GM23338 (cell line): Measurements from ENCODE around the gene C2CD5. TPM values are rescaled to one million over a fixed set of nuclear protein-coding genes. Genes with fewer than 3 reads are reported as not detected.
A peak's percentile ranks its signal among the peaks of the same experiment; 100 is the strongest.

Experiments
- ATAC-seq: fragments of 200-7000 bp; cut with Tn5 transposase; 3 replicates; pipeline ENCODE4 v1.9.1; 2020
- DNase-seq: peaks from one replicate; pipeline ENCODE4 v3.0.0-alpha.2; 2015; ENCODE audit warnings: low spot score
- H2AFZ ChIP-seq: fragments of 200-600 bp; sonication (generic); 2 replicates; pipeline ENCODE4 v1.8.0; 2016; ENCODE audit warnings: antibody characterized with exemption, mild to moderate bottlenecking, moderate library complexity
- H3F3A ChIP-seq: fragments of 200-600 bp; sonication (generic); replicated peaks from 2 replicates; pipeline ENCODE4 v1.8.0; 2017; ENCODE audit warnings: antibody characterized with exemption, mixed run types, low read depth
- H3K27ac ChIP-seq: fragments of 200-600 bp; sonication (generic); 2 replicates; pipeline ENCODE4 v1.6.1; 2016; ENCODE audit warnings: low read depth
- H3K27me3 ChIP-seq: fragments of 200-600 bp; sonication (generic); 2 replicates; pipeline ENCODE4 v1.8.0; 2016; ENCODE audit warnings: mild to moderate bottlenecking, mixed run types, moderate library complexity; ENCODE audit not compliant: insufficient read depth
- H3K36me3 ChIP-seq: fragments of 200-600 bp; sonication (generic); 2 replicates; pipeline ENCODE4 v1.8.0; 2016; ENCODE audit warnings: mild to moderate bottlenecking; ENCODE audit not compliant: insufficient read depth
- H3K4me1 ChIP-seq: fragments of 200-600 bp; sonication (generic); 2 replicates; pipeline ENCODE4 v1.8.0; 2016; ENCODE audit warnings: mild to moderate bottlenecking, moderate library complexity; ENCODE audit not compliant: insufficient read depth
- H3K4me2 ChIP-seq: fragments of 200-600 bp; sonication (generic); 2 replicates; pipeline ENCODE4 v1.7.1; 2017; ENCODE audit warnings: mixed run types
- H3K4me3 ChIP-seq: fragments of 200-600 bp; sonication (generic); 2 replicates; pipeline ENCODE4 v1.6.1; 2016; ENCODE audit warnings: mixed run types
- H3K79me2 ChIP-seq: fragments of 200-600 bp; sonication (generic); replicated peaks from 2 replicates; pipeline ENCODE4 v1.8.0; 2017; ENCODE audit warnings: mild to moderate bottlenecking; ENCODE audit not compliant: insufficient read depth
- H3K9me2 ChIP-seq: fragments of 200-600 bp; sonication (generic); 2 replicates; pipeline ENCODE4 v1.8.0; 2017; ENCODE audit not compliant: insufficient read depth
- H4K20me1 ChIP-seq: fragments of 200-600 bp; sonication (generic); replicated peaks from 2 replicates; pipeline ENCODE4 v1.8.0; 2017; ENCODE audit warnings: mild to moderate bottlenecking; ENCODE audit not compliant: insufficient read depth
- H3K27ac Mint-ChIP-seq: 2 replicates; pipeline ENCODE4 v1.8.0; 2020; ENCODE audit warnings: inconsistent platforms, mild to moderate bottlenecking, moderate library complexity, mixed read lengths
- H3K27me3 Mint-ChIP-seq: 3 replicates; pipeline ENCODE4 v1.8.0; 2022; ENCODE audit warnings: low read depth, mild to moderate bottlenecking, moderate library complexity, mixed read lengths, inconsistent platforms; ENCODE audit not compliant: insufficient read depth, poor library complexity
- H3K36me3 Mint-ChIP-seq: 3 replicates; pipeline ENCODE4 v1.8.0; 2021; ENCODE audit warnings: low read depth, mild to moderate bottlenecking, inconsistent platforms, moderate library complexity, mixed read lengths
- H3K4me1 Mint-ChIP-seq: 3 replicates; pipeline ENCODE4 v1.8.0; 2020; ENCODE audit warnings: mild to moderate bottlenecking, inconsistent platforms, mixed read lengths
- H3K4me3 Mint-ChIP-seq: 3 replicates; pipeline ENCODE4 v1.8.0; 2021; ENCODE audit warnings: moderate library complexity, mild to moderate bottlenecking, inconsistent platforms, mixed read lengths
- H3K9me3 Mint-ChIP-seq: 3 replicates; pipeline ENCODE4 v1.8.0; 2020; ENCODE audit warnings: moderate library complexity, mild to moderate bottlenecking, inconsistent platforms, mixed read lengths
- polyA plus RNA-seq: library from polyadenylated mRNA; unstranded; fragments of >200 nt; fragmentation: Nextera tagmentation; extraction: Ambion mirVana; gene quantifications from 2 replicates; pipeline ENCODE4 v1.2.1, GENCODE V29; 2016
- total RNA-seq: library from RNA; depleted of rRNA; stranded (reverse); fragments of >200 nt; shearing (Covaris generic); gene quantifications from 2 replicates; pipeline ENCODE4 v1.2.3, GENCODE V29; 2014
- TF ChIP-seq, protein P1 (sequence below), 2 experiments: fragments of 200-600 bp in 1 of 2; sonication (generic) in 1 of 2; conservative IDR thresholded peaks; 2 replicates each; pipeline versions ENCODE4 v1.5.1 to v1.6.1; 2016 to 2017; ENCODE audit warnings: antibody characterized with exemption in 2 of 2, low read depth in 2 of 2, mild to moderate bottlenecking in 2 of 2, moderate library complexity in 1 of 2
- TF ChIP-seq, protein P2 (sequence below): fragments of 250-450 bp; sonication (Bioruptor Pico); IDR thresholded peaks from 2 replicates; pipeline ENCODE4 v1.5.0; 2020; ENCODE audit warnings: mild to moderate bottlenecking, moderate library complexity

C2CD5 gene
- total and polyA plus RNA-seq, 2 experiments from 2014 or later, result 22.0 to 68.6 TPM

DNA sequence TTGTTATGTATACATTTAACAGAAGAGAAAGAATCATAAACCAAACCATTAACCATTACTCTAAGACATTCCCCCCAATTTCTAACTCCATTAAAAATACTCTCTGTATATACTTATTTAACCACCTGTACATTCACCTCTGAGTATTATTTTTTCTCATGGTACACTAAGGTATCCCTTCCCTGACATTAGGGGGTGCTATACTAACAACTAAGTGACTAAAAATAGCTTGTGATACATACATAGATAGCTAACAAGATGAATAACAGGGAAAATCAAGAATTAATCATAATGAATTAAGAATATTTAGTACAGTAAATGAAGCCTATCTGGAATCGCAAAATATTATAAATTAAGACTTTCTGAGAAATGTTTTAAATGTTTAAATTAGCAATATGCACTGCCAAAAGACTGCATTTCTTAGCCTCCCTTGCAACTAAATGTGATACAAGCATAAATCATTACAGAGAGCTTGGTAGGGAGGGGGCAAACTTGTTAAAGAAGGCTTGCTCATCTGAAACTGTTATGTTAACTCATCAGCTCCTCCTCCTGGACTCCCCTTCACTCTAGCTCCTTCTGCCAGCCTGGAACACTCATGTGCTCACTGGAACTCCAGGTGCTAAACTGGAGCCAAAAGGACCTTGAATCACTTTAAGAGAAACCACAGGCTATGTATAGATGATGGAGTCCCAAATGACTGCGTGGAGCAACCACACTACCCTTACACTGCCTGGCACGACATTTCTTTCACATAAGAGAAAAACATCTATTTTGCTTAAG lies 14.9 kb downstream of the C2CD5 start:
- no peak overlapping the region for H2AFZ ChIP-seq
- no peaks in the 10 kb centered on the region for H4K20me1 ChIP-seq
- H3K27me3 Mint-ChIP-seq, result no peaks in the 10 kb centered on the region
- peaks cover 9% of the 10 kb centered on the region; the same call in 1 of the 2 replicates for H3K79me2 ChIP-seq
- no peak overlapping the region for H3K4me3 ChIP-seq
- H3K27me3 ChIP-seq, result no peaks in the 10 kb centered on the region
- H3F3A ChIP-seq, result no peaks in the 10 kb centered on the region
- no peaks in the 10 kb centered on the region for H3K9me2 ChIP-seq
- H3K36me3 Mint-ChIP-seq, result peaks cover 30% of the 10 kb centered on the region
- H3K27ac Mint-ChIP-seq, result no peak overlapping the region
- H3K4me1 ChIP-seq, result no peaks in the 10 kb centered on the region
- H3K27ac ChIP-seq, result no peak overlapping the region
- TF ChIP-seq, protein P1, sequence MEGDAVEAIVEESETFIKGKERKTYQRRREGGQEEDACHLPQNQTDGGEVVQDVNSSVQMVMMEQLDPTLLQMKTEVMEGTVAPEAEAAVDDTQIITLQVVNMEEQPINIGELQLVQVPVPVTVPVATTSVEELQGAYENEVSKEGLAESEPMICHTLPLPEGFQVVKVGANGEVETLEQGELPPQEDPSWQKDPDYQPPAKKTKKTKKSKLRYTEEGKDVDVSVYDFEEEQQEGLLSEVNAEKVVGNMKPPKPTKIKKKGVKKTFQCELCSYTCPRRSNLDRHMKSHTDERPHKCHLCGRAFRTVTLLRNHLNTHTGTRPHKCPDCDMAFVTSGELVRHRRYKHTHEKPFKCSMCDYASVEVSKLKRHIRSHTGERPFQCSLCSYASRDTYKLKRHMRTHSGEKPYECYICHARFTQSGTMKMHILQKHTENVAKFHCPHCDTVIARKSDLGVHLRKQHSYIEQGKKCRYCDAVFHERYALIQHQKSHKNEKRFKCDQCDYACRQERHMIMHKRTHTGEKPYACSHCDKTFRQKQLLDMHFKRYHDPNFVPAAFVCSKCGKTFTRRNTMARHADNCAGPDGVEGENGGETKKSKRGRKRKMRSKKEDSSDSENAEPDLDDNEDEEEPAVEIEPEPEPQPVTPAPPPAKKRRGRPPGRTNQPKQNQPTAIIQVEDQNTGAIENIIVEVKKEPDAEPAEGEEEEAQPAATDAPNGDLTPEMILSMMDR (conservative IDR thresholded peaks at IDR 0.05; ENCODE audit: low read depth in 2 of 2), result peak in 1 of 2 experiments; percentile 85; a peak in 3 of 4 replicates
- TF ChIP-seq, protein P2, sequence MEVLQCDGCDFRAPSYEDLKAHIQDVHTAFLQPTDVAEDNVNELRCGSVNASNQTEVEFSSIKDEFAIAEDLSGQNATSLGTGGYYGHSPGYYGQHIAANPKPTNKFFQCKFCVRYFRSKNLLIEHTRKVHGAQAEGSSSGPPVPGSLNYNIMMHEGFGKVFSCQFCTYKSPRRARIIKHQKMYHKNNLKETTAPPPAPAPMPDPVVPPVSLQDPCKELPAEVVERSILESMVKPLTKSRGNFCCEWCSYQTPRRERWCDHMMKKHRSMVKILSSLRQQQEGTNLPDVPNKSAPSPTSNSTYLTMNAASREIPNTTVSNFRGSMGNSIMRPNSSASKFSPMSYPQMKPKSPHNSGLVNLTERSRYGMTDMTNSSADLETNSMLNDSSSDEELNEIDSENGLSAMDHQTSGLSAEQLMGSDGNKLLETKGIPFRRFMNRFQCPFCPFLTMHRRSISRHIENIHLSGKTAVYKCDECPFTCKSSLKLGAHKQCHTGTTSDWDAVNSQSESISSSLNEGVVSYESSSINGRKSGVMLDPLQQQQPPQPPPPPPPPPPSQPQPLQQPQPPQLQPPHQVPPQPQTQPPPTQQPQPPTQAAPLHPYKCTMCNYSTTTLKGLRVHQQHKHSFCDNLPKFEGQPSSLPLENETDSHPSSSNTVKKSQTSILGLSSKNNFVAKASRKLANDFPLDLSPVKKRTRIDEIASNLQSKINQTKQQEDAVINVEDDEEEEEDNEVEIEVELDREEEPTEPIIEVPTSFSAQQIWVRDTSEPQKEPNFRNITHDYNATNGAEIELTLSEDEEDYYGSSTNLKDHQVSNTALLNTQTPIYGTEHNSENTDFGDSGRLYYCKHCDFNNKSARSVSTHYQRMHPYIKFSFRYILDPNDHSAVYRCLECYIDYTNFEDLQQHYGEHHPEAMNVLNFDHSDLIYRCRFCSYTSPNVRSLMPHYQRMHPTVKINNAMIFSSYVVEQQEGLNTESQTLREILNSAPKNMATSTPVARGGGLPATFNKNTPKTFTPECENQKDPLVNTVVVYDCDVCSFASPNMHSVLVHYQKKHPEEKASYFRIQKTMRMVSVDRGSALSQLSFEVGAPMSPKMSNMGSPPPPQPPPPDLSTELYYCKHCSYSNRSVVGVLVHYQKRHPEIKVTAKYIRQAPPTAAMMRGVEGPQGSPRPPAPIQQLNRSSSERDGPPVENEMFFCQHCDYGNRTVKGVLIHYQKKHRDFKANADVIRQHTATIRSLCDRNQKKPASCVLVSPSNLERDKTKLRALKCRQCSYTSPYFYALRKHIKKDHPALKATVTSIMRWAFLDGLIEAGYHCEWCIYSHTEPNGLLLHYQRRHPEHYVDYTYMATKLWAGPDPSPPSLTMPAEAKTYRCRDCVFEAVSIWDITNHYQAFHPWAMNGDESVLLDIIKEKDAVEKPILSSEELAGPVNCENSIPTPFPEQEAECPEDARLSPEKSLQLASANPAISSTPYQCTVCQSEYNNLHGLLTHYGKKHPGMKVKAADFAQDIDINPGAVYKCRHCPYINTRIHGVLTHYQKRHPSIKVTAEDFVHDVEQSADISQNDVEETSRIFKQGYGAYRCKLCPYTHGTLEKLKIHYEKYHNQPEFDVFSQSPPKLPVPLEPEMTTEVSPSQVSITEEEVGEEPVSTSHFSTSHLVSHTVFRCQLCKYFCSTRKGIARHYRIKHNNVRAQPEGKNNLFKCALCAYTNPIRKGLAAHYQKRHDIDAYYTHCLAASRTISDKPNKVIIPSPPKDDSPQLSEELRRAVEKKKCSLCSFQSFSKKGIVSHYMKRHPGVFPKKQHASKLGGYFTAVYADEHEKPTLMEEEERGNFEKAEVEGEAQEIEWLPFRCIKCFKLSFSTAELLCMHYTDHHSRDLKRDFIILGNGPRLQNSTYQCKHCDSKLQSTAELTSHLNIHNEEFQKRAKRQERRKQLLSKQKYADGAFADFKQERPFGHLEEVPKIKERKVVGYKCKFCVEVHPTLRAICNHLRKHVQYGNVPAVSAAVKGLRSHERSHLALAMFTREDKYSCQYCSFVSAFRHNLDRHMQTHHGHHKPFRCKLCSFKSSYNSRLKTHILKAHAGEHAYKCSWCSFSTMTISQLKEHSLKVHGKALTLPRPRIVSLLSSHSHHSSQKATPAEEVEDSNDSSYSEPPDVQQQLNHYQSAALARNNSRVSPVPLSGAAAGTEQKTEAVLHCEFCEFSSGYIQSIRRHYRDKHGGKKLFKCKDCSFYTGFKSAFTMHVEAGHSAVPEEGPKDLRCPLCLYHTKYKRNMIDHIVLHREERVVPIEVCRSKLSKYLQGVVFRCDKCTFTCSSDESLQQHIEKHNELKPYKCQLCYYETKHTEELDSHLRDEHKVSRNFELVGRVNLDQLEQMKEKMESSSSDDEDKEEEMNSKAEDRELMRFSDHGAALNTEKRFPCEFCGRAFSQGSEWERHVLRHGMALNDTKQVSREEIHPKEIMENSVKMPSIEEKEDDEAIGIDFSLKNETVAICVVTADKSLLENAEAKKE, result no peak
- ATAC-seq (peak; percentile 61), DNase-seq (peak; percentile 66)
- H3K9me3 Mint-ChIP-seq, result no peaks in the 10 kb centered on the region
- H3K4me1 Mint-ChIP-seq, result no peaks in the 10 kb centered on the region; the same call in 2 of the 3 replicates
- no peak overlapping the region for H3K4me2 ChIP-seq
- H3K36me3 ChIP-seq, result peaks cover 14% of the 10 kb centered on the region; the same call in 1 of the 2 replicates
- H3K4me3 Mint-ChIP-seq, result no peak overlapping the region
